ENCODE measurements around the gene SMAP1.
"Not testable (repeated sequence)": the region's sequence is repeated elsewhere in the genome, so short reads cannot be mapped to it uniquely, and the experiment has no call there.

The SMAP1 gene

DNA sequence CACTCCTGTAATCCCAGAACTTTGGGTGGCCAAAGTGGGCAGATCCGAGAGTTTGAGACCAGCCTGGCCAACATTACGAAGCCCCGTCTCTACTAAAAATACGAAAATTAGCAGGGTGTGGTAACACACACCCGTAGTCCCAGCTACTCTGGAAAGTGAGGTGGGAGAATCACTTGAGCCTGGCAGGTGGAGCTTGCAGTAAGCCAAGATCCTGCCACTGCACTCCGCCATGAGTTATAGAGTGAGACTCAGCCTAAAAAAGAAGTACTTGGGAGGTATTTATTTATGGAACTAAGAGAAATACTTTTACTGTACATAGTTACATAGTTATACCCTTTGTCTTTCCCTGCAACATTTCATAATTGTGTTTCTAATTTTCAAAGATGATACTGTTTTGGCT, 67.8 kb downstream of the SMAP1 start:
- H3K27ac ChIP-seq (ENCODE audit: low read length): no peak overlapping the region
- no peaks in the 10 kb centered on the region for H4K20me1 ChIP-seq (ENCODE audit: insufficient read depth, low read length)
- no peak for TF ChIP-seq EZH2phosphoT487 (IDR thresholded peaks at IDR 0.05; ENCODE audit: low read depth)
- no peak for TF ChIP-seq CTCF (IDR thresholded peaks at IDR 0.05; ENCODE audit: low read depth, low read length)
- peaks cover 13% of the 10 kb centered on the region for H3K36me3 ChIP-seq (replicated peaks; ENCODE audit: low read depth, low read length)
- no peak overlapping the region for H3K9ac ChIP-seq (ENCODE audit: low read length)
- H3K4me3 ChIP-seq (ENCODE audit: low read length): no peak overlapping the region
- no peaks in the 10 kb centered on the region for H3K9me3 ChIP-seq (ENCODE audit: insufficient read depth, low read length)
- peaks cover 3% of the 10 kb centered on the region for H3K4me1 ChIP-seq (ENCODE audit: low read length)
- no peak overlapping the region for H3K4me2 ChIP-seq (ENCODE audit: low read length)
- no peaks in the 10 kb centered on the region for H3K27me3 ChIP-seq (ENCODE audit: low read depth, low read length)
- no peak overlapping the region for H2AFZ ChIP-seq (ENCODE audit: low read depth, low read length)
- no peaks in the 10 kb centered on the region for H3K79me2 ChIP-seq (ENCODE audit: low read length)

DNA sequence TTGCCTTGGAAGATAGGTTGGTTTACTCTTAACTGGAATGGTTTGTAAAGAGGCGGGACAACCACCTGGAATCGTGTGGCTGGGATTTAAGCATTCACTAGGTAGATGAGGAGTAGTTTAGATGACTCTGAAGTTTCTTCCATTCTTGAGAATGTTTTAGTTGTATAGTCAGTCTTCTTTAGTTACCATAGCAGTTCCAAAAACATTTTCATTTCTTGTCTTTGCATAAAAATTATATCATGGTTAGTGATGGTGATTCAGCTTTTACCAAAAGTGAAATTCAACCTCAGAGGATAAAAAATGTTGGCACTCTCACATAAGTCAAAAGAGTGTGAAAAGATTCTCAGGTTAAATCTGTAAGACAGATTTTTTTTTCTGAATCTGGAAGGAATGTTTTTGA, 70.3 kb downstream of the SMAP1 start:
- no peaks in the 10 kb centered on the region for H4K20me1 ChIP-seq (ENCODE audit: insufficient read depth, low read length)
- H3K9ac ChIP-seq (ENCODE audit: low read length): no peak overlapping the region
- H3K27me3 ChIP-seq (ENCODE audit: low read depth, low read length): no peaks in the 10 kb centered on the region
- peaks cover 27% of the 10 kb centered on the region for H3K36me3 ChIP-seq (replicated peaks; ENCODE audit: low read depth, low read length)
- H3K4me2 ChIP-seq (ENCODE audit: low read length): no peak overlapping the region
- H3K4me3 ChIP-seq (ENCODE audit: low read length): no peak overlapping the region
- H2AFZ ChIP-seq (ENCODE audit: low read depth, low read length): no peak overlapping the region
- peaks cover 8% of the 10 kb centered on the region; the same call in 1 of the 2 replicates for H3K9me3 ChIP-seq (ENCODE audit: insufficient read depth, low read length)
- no peak overlapping the region for H3K27ac ChIP-seq (ENCODE audit: low read length)
- TF ChIP-seq CTCF (IDR thresholded peaks at IDR 0.05; ENCODE audit: low read depth, low read length): no peak
- TF ChIP-seq EZH2phosphoT487 (IDR thresholded peaks at IDR 0.05; ENCODE audit: low read depth): no peak
- H3K4me1 ChIP-seq (ENCODE audit: low read length): peaks cover 8% of the 10 kb centered on the region
- H3K79me2 ChIP-seq (ENCODE audit: low read length): no peaks in the 10 kb centered on the region

- H3K9me3 ChIP-seq (ENCODE audit: insufficient read depth, low read length): peaks cover 8% of the 10 kb centered on the region; the same call in 1 of the 2 replicates
- H2AFZ ChIP-seq (ENCODE audit: low read depth, low read length): no peak overlapping the region
- H4K20me1 ChIP-seq (ENCODE audit: insufficient read depth, low read length): no peaks in the 10 kb centered on the region
- no peak for TF ChIP-seq CTCF (IDR thresholded peaks at IDR 0.05; ENCODE audit: low read depth, low read length)
- no peaks in the 10 kb centered on the region for H3K27me3 ChIP-seq (ENCODE audit: low read depth, low read length)
- H3K4me3 ChIP-seq (ENCODE audit: low read length): no peak overlapping the region
- no peak overlapping the region for H3K9ac ChIP-seq (ENCODE audit: low read length)
- H3K36me3 ChIP-seq (replicated peaks; ENCODE audit: low read depth, low read length): peaks cover 19% of the 10 kb centered on the region
- peaks cover 8% of the 10 kb centered on the region for H3K4me1 ChIP-seq (ENCODE audit: low read length)
- no peak overlapping the region for H3K4me2 ChIP-seq (ENCODE audit: low read length)
- no peaks in the 10 kb centered on the region for H3K79me2 ChIP-seq (ENCODE audit: low read length)
- H3K27ac ChIP-seq (ENCODE audit: low read length): no peak overlapping the region
These were observed 71.9 kb downstream of the SMAP1 start for GRCh38 chr6:70739534-70739933.

DNA sequence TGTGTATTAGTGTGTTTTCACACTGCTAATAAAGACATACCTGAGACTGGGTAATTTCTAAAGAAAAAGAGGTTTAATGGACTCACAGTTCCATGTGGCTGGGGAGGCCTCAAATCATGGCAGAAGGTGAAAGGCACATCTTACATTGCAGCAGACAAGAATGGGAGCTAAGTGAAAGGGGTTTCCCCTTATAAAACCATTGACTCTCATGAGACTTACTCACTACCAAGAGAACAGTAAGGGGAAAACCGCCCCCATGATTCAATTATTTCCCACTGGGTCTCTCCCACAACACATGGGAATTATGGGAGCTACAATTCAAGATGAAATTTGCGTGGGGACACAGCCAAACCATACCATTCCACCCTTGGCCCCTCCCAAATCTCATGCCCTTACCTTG, 73.1 kb downstream of the SMAP1 start:
- H3K27me3 ChIP-seq (ENCODE audit: low read depth, low read length); H3K79me2 ChIP-seq (ENCODE audit: low read length); H3K9me3 ChIP-seq (ENCODE audit: insufficient read depth, low read length); H3K9ac ChIP-seq (ENCODE audit: low read length); H3K4me2 ChIP-seq (ENCODE audit: low read length); H2AFZ ChIP-seq (ENCODE audit: low read depth, low read length); H3K27ac ChIP-seq (ENCODE audit: low read length); H3K4me3 ChIP-seq (ENCODE audit: low read length); H3K4me1 ChIP-seq (ENCODE audit: low read length); H4K20me1 ChIP-seq (ENCODE audit: insufficient read depth, low read length): not testable (repeated sequence)
- H3K36me3 ChIP-seq (replicated peaks; ENCODE audit: low read depth, low read length): peaks cover 18% of the 10 kb centered on the region

GRCh38 chr6:70742462-70742861, 74.8 kb downstream of the SMAP1 start:
- not testable (repeated sequence) for H3K4me3 ChIP-seq (ENCODE audit: low read length)
- peaks cover 18% of the 10 kb centered on the region for H3K36me3 ChIP-seq (replicated peaks; ENCODE audit: low read depth, low read length)

More at GRCh38 chr6:70742462-70742861, 74.8 kb downstream of the SMAP1 start:
- not testable (repeated sequence) for H2AFZ ChIP-seq (ENCODE audit: low read depth, low read length); H3K9ac ChIP-seq (ENCODE audit: low read length); H3K9me3 ChIP-seq (ENCODE audit: insufficient read depth, low read length); H3K27ac ChIP-seq (ENCODE audit: low read length); H3K27me3 ChIP-seq (ENCODE audit: low read depth, low read length); H3K79me2 ChIP-seq (ENCODE audit: low read length); H3K4me1 ChIP-seq (ENCODE audit: low read length); H3K4me2 ChIP-seq (ENCODE audit: low read length); H4K20me1 ChIP-seq (ENCODE audit: insufficient read depth, low read length)

Measured in OCI-LY3 (cell line).